IMR-90 (cell line): ENCODE measurements around the gene COL5A2. TPM values are rescaled to one million over a fixed set of nuclear protein-coding genes. Genes with fewer than 3 reads are reported as not detected.
A peak's percentile ranks its signal among the peaks of the same experiment; 100 is the strongest.

Source experiments
- ATAC-seq: fragments of 200-7000 bp; cut with Tn5 transposase; 2 replicates; pipeline ENCODE4 v1.9.1; 2020; ENCODE audit warnings: low read depth, mild to moderate bottlenecking, moderate library complexity
- BruUV-seq: library from RNA; stranded (reverse); fragments of 400-500 nt; replicated peaks from 2 replicates; lab custom pipeline; 2021; lab: Mats Ljungman, UMichigan
- CTCF ChIA-PET: fragments of 300-600 bp; formaldehyde crosslinking; extraction: SDS; loops from one replicate; lab custom pipeline; 2021; ENCODE audit warnings: antibody characterized with exemption; lab: Yijun Ruan, JAX
- POLR2A ChIA-PET: fragments of 300-600 bp; sonication (Branson Sonifier 250); formaldehyde crosslinking; loops from one replicate; lab custom pipeline; 2022; ENCODE audit warnings: antibody characterized with exemption; ENCODE audit not compliant: unreplicated experiment; lab: Charles Lee
- DNase-seq: peaks from one replicate; pipeline ENCODE4 v3.0.0; 2013
- H2AFZ ChIP-seq: replicated peaks from 2 replicates; pipeline ENCODE3; 2013; ENCODE audit warnings: low read length, mild to moderate bottlenecking; ENCODE audit not compliant: poor library complexity
- H2AK5ac ChIP-seq: 2 replicates; pipeline ENCODE4 v1.6.1; 2013; ENCODE audit warnings: low read depth, low read length, inconsistent platforms
- H2AK9ac ChIP-seq: replicated peaks from 2 replicates; pipeline ENCODE3; 2013; ENCODE audit warnings: mild to moderate bottlenecking, low read depth, low read length, moderate library complexity; ENCODE audit not compliant: poor library complexity
- H2BK120ac ChIP-seq: 2 replicates; pipeline ENCODE4 v1.6.1; 2013; ENCODE audit warnings: low read depth, low read length, inconsistent platforms
- H2BK15ac ChIP-seq: 3 replicates; pipeline ENCODE4 v1.6.1; 2013; ENCODE audit warnings: low read depth, low read length, inconsistent platforms
- H2BK20ac ChIP-seq: 2 replicates; pipeline ENCODE4 v1.6.1; 2013; ENCODE audit warnings: low read depth, mild to moderate bottlenecking, inconsistent platforms, low read length, moderate library complexity
- H2BK5ac ChIP-seq: 2 replicates; pipeline ENCODE4 v1.6.1; 2013; ENCODE audit warnings: mild to moderate bottlenecking, low read depth, low read length, inconsistent platforms; ENCODE audit not compliant: poor library complexity, severe bottlenecking
- H3K14ac ChIP-seq: replicated peaks from 2 replicates; pipeline ENCODE4 v1.6.1; 2013; ENCODE audit warnings: low read depth, low read length, inconsistent platforms
- H3K18ac ChIP-seq: 2 replicates; pipeline ENCODE4 v1.6.1; 2013; ENCODE audit warnings: low read depth, low read length, control low read depth
- H3K23ac ChIP-seq: 2 replicates; pipeline ENCODE4 v1.6.1; 2013; ENCODE audit warnings: low read depth, low read length, inconsistent platforms
- H3K27ac ChIP-seq: 2 replicates; pipeline ENCODE4 v1.5.1; 2013; ENCODE audit warnings: mild to moderate bottlenecking, control low read depth, low read length; ENCODE audit not compliant: insufficient read depth
- H3K27me3 ChIP-seq: 2 replicates; pipeline ENCODE4 v1.6.1; 2013; ENCODE audit warnings: low read length; ENCODE audit not compliant: control insufficient read depth, insufficient read depth
- H3K36me3 ChIP-seq: 2 replicates; pipeline ENCODE4 v1.6.1; 2013; ENCODE audit warnings: low read length, mixed read lengths; ENCODE audit not compliant: control insufficient read depth, insufficient read depth
- H3K4ac ChIP-seq: 2 replicates; pipeline ENCODE4 v1.6.1; 2013; ENCODE audit warnings: low read depth, low read length, inconsistent platforms
- H3K4me1 ChIP-seq: 2 replicates; pipeline ENCODE4 v1.6.1; 2013; ENCODE audit warnings: low read length, mixed read lengths; ENCODE audit not compliant: control insufficient read depth, insufficient read depth
- H3K4me2 ChIP-seq: 2 replicates; pipeline ENCODE4 v1.6.1; 2013; ENCODE audit warnings: low read depth, mild to moderate bottlenecking, control low read depth, low read length, moderate library complexity
- H3K4me3 ChIP-seq: 2 replicates; pipeline ENCODE4 v1.5.1; 2013; ENCODE audit warnings: low read depth, mild to moderate bottlenecking, control low read depth, low read length, moderate library complexity; ENCODE audit not compliant: insufficient read depth
- H3K56ac ChIP-seq: 2 replicates; pipeline ENCODE4 v1.6.1; 2013; ENCODE audit warnings: low read length, inconsistent platforms; ENCODE audit not compliant: insufficient read depth; ENCODE audit errors: extremely low read depth
- H3K79me1 ChIP-seq, 2 experiments: 2 replicates each; pipeline ENCODE4 v1.6.1; 2013; ENCODE audit warnings: low read length in 2 of 2, inconsistent platforms in 1 of 2, low read depth in 1 of 2
- H3K9ac ChIP-seq: 2 replicates; pipeline ENCODE4 v1.6.1; 2013; ENCODE audit warnings: low read depth, low read length, control low read depth
- H3K9me1 ChIP-seq: 2 replicates; pipeline ENCODE4 v1.6.1; 2013; ENCODE audit warnings: low read length, inconsistent platforms; ENCODE audit not compliant: insufficient read depth
- H3K9me3 ChIP-seq: 2 replicates; pipeline ENCODE4 v1.6.1; 2013; ENCODE audit warnings: low read length; ENCODE audit not compliant: control insufficient read depth, insufficient read depth
- H4K20me1 ChIP-seq: 2 replicates; pipeline ENCODE4 v1.6.1; 2013; ENCODE audit warnings: low read length, inconsistent platforms; ENCODE audit not compliant: insufficient read depth
- H4K5ac ChIP-seq: 2 replicates; pipeline ENCODE4 v1.6.1; 2013; ENCODE audit warnings: mild to moderate bottlenecking, low read depth, low read length, control low read depth
- H4K8ac ChIP-seq, 2 experiments: 2 replicates each; pipeline ENCODE4 v1.6.1; 2013; ENCODE audit warnings: low read depth in 2 of 2, low read length in 2 of 2, control low read depth in 1 of 2, inconsistent platforms in 1 of 2
- H4K91ac ChIP-seq: 2 replicates; pipeline ENCODE4 v1.6.1; 2013; ENCODE audit warnings: low read depth, low read length, inconsistent platforms; ENCODE audit not compliant: insufficient read depth
- BHLHE40 ChIP-seq: fragments of 150-350 bp; IDR thresholded peaks from 2 replicates; pipeline ENCODE4 v1.6.1; 2016; ENCODE audit warnings: mild to moderate bottlenecking, low read depth, low read length
- CEBPB ChIP-seq: IDR thresholded peaks from 2 replicates; pipeline ENCODE4 v1.6.1; 2012; ENCODE audit warnings: low read depth, low read length, improper control_type of control experiment
- CHD1 ChIP-seq: IDR thresholded peaks from 2 replicates; pipeline ENCODE4 v1.6.1; 2012; ENCODE audit warnings: low read depth, low read length, improper control_type of control experiment
- CTCF ChIP-seq: conservative IDR thresholded peaks from 2 replicates; pipeline ENCODE4 v1.5.1; 2012; ENCODE audit warnings: mild to moderate bottlenecking, low read depth, low read length, improper control_type of control experiment
- ELK1 ChIP-seq: fragments of 150-350 bp; IDR thresholded peaks from 2 replicates; pipeline ENCODE4 v1.6.1; 2016; ENCODE audit warnings: low read depth, mild to moderate bottlenecking, low read length, moderate library complexity, borderline replicate concordance
- FOS ChIP-seq: fragments of 150-350 bp; IDR thresholded peaks from 2 replicates; pipeline ENCODE4 v1.6.1; 2016; ENCODE audit warnings: low read depth, low read length
- MAFK ChIP-seq: IDR thresholded peaks from 2 replicates; pipeline ENCODE4 v1.6.1; 2012; ENCODE audit warnings: low read depth, low read length, improper control_type of control experiment
- MAZ ChIP-seq: IDR thresholded peaks from 2 replicates; pipeline ENCODE4 v1.6.1; 2012; ENCODE audit warnings: low read depth, mild to moderate bottlenecking, low read length, improper control_type of control experiment, moderate library complexity, borderline replicate concordance
- NFE2L2 ChIP-seq: fragments of 150-350 bp; IDR thresholded peaks from 2 replicates; pipeline ENCODE4 v1.6.1; 2016; ENCODE audit warnings: low read depth, mild to moderate bottlenecking, low read length
- POLR2A ChIP-seq: IDR thresholded peaks from 2 replicates; pipeline ENCODE4 v1.6.1; 2012; ENCODE audit warnings: mild to moderate bottlenecking, low read depth, low read length
- RCOR1 ChIP-seq: IDR thresholded peaks from 2 replicates; pipeline ENCODE4 v1.6.1; 2012; ENCODE audit warnings: mild to moderate bottlenecking, low read length, improper control_type of control experiment; ENCODE audit not compliant: insufficient replicate concordance
- RFX5 ChIP-seq: IDR thresholded peaks from 2 replicates; pipeline ENCODE4 v1.8.0; 2012; ENCODE audit warnings: low read depth, mild to moderate bottlenecking, low read length, moderate library complexity
- SMC3 ChIP-seq: fragments of 150-350 bp; IDR thresholded peaks from 2 replicates; pipeline ENCODE4 v1.6.1; 2016; ENCODE audit warnings: low read depth, mild to moderate bottlenecking, antibody characterized with exemption, low read length, moderate library complexity
- USF2 ChIP-seq: fragments of 150-350 bp; IDR thresholded peaks from 2 replicates; pipeline ENCODE4 v1.6.1; 2017; ENCODE audit warnings: mild to moderate bottlenecking, antibody characterized with exemption, low read length, low read depth
- dilution Hi-C: fragments of 300-500 bp; cut with HindIII; formaldehyde crosslinking; loops from one replicate; pipeline ENCODE4 v1.14.3; 2018; ENCODE audit warnings: low sequenced_read_pairs; ENCODE audit not compliant: unreplicated experiment
- in situ Hi-C: fragments of 300-500 bp; cut with MboI; formaldehyde crosslinking; loops from 3 replicates; pipeline ENCODE4 v1.14.3; 2019; ENCODE audit warnings: low sequenced_read_pairs, inconsistent platforms, mixed read lengths
- intact Hi-C: fragments of 100-400 bp; cut with micrococcal nuclease; formaldehyde crosslinking; loops from 2 replicates; pipeline ENCODE4 v1.10.0; 2022
- polyA plus RNA-seq, 3 experiments: library from polyadenylated mRNA; depleted of rRNA; stranded (reverse); fragments of >200 nt; gene quantifications; 2 replicates each; pipeline ENCODE4 v1.2.3, GENCODE V29; 2012; ENCODE audit warnings: low replicate concordance in 1 of 3
- total RNA-seq: library from RNA; depleted of rRNA; stranded (reverse); fragments of >200 nt; gene quantifications from 2 replicates; pipeline ENCODE4 v1.2.3, GENCODE V29; 2012

COL5A2 gene
- total and polyA plus RNA-seq, 2 of the 4 experiments (the other 2 are of a cell fraction): 181 to 257 TPM

- H2BK20ac ChIP-seq: no peak overlapping the region
- H3K4me3 ChIP-seq: no peak overlapping the region
- H3K27ac ChIP-seq: peak overlapping the region; percentile 78; the same call in 1 of the 2 replicates
- no peak overlapping the region for H3K56ac ChIP-seq
- intact Hi-C loops: no loop called here
- H3K4me2 ChIP-seq: no peak overlapping the region
- H3K4ac ChIP-seq: peak overlapping the region; percentile 14
- in situ Hi-C loops: no loop called here
- H3K18ac ChIP-seq: peak overlapping the region; percentile 80
- no peak overlapping the region for H3K9ac ChIP-seq
- POLR2A ChIA-PET: no interaction called here
- H4K20me1 ChIP-seq: no peaks in the 10 kb centered on the region
- H3K27me3 ChIP-seq: no peaks in the 10 kb centered on the region
- dilution Hi-C loops: no loop called here
- peak overlapping the region in 1 of 2 experiments; percentile 0; a peak in 2 of 4 replicates for H4K8ac ChIP-seq
- no peak overlapping the region; the same call in 1 of the 2 replicates for H2BK120ac ChIP-seq
- 0 out of 3 replicates have a peak overlapping the region, but pooled peaks have one; percentile 67 for H2BK15ac ChIP-seq
- no peaks in the 10 kb centered on the region for H3K9me3 ChIP-seq
- H2AK5ac ChIP-seq: 0 out of 2 replicates have a peak overlapping the region, but pooled peaks have one; percentile 59
- DNase-seq: no peak
- BruUV-seq: no TSS peak
- peak overlapping the region; percentile 25; the same call in 1 of the 2 replicates for H4K5ac ChIP-seq
- CTCF ChIA-PET: interaction anchor here (1.5 kb wide), 1 partner anchor 14 kb away, joined by 4 read pairs; no protein-coding TSS in a partner anchor
- peaks cover 86% of the 10 kb centered on the region for H3K36me3 ChIP-seq
- H4K91ac ChIP-seq: peak overlapping the region; percentile 40; the same call in 1 of the 2 replicates
- no peak overlapping the region for H3K23ac ChIP-seq
- H3K9me1 ChIP-seq: peaks cover 4% of the 10 kb centered on the region; the same call in 1 of the 2 replicates
- ATAC-seq: no peak
- no peak overlapping the region for H2AFZ ChIP-seq
- TF ChIP-seq NFE2L2 (no peak), CEBPB (no peak), SMC3 (no peak), RFX5 (no peak), ELK1 (no peak), CHD1 (no peak), FOS (no peak), POLR2A (no peak), BHLHE40 (no peak), MAZ (no peak), MAFK (no peak), USF2 (no peak), CTCF (no peak), RCOR1 (no peak)
- H3K14ac ChIP-seq: no peak overlapping the region
- peaks cover 12% of the 10 kb centered on the region for H3K4me1 ChIP-seq
- H2AK9ac ChIP-seq: no peak overlapping the region
- peaks cover 23 to 50% of the 10 kb centered on the region in 2 experiments for H3K79me1 ChIP-seq
- peak overlapping the region; percentile 99 for H2BK5ac ChIP-seq
These were observed 182.3 kb downstream of the COL5A2 start for GRCh38 chr2:188997263-188997662.
